K562 (cell line): Measurements from ENCODE around the gene LRP1. TPM values are rescaled to one million over a fixed set of nuclear protein-coding genes. Genes with fewer than 3 reads are reported as not detected.

Experiments
- ATAC-seq: fragments of 200-7000 bp; cut with Tn5 transposase; 3 replicates; pipeline ENCODE4 v1.9.1; 2020; ENCODE audit warnings: moderate library complexity
- BruUV-seq: library from RNA; stranded (reverse); fragments of 400-500 nt; replicated peaks from 2 replicates; lab custom pipeline; 2021; lab: Mats Ljungman, UMichigan
- CTCF ChIA-PET: fragments of 300-600 bp; formaldehyde crosslinking; extraction: SDS; loops from one replicate; lab custom pipeline; 2021; ENCODE audit warnings: low intra/inter-chr PET ratio; lab: Yijun Ruan, JAX
- POLR2A ChIA-PET: fragments of 300-600, 350-650 bp; sonication (Branson Sonifier 250); formaldehyde crosslinking; extraction: SDS; loops from one replicate; lab custom pipeline; 2021; ENCODE audit warnings: antibody characterized with exemption, inconsistent platforms; lab: Yijun Ruan, JAX
- DNase-seq, 4 experiments: peaks; one replicate each; pipeline versions ENCODE4 v3.0.0 to v3.0.0-alpha.2; 2011 to 2018; ENCODE audit warnings: low spot score in 3 of 4, mixed read lengths in 3 of 4; ENCODE audit errors: extremely low read depth in 1 of 4
- FAIRE-seq: peaks from 2 replicates; lab custom pipeline; 2011; peaks lifted over from hg19 to GRCh38; lab: Jason Lieb, UNC
- H2AFZ ChIP-seq: 2 replicates; pipeline ENCODE4 v1.6.0; 2011; ENCODE audit warnings: low read depth, low read length, control low read depth, inconsistent platforms
- H3K27ac ChIP-seq: fragments of 200-600 bp; 3 replicates; pipeline ENCODE4 v1.8.0; 2011; ENCODE audit warnings: low read depth, mild to moderate bottlenecking, control low read depth, inconsistent platforms, low read length, moderate library complexity, mixed read lengths; ENCODE audit errors: extremely low read depth
- H3K27me3 ChIP-seq, 2 experiments: fragments of 300-600 bp in 1 of 2; 2 replicates in 1 of 2; 3 replicates in 1 of 2; pipeline versions ENCODE4 v1.6.0 to v1.8.0; 2011; ENCODE audit warnings: inconsistent platforms in 2 of 2, low read length in 2 of 2, mild to moderate bottlenecking in 1 of 2, mixed read lengths in 1 of 2, moderate library complexity in 1 of 2; ENCODE audit not compliant: control insufficient read depth in 2 of 2, insufficient read depth in 2 of 2
- H3K36me3 ChIP-seq: fragments of 300-600 bp; 3 replicates; pipeline ENCODE4 v1.8.0; 2011; ENCODE audit warnings: mild to moderate bottlenecking, low read length, inconsistent platforms; ENCODE audit not compliant: control insufficient read depth, insufficient read depth
- H3K4me1 ChIP-seq, 2 experiments: fragments of 200-600 bp in 1 of 2; replicated peaks in 1 of 2; 2 replicates in 1 of 2; 3 replicates in 1 of 2; pipeline versions ENCODE4 v1.5.1 to v1.8.0; 2011; ENCODE audit warnings: inconsistent platforms in 2 of 2, low read length in 2 of 2, mild to moderate bottlenecking in 1 of 2, mixed read lengths in 1 of 2, moderate library complexity in 1 of 2; ENCODE audit not compliant: control insufficient read depth in 2 of 2, insufficient read depth in 2 of 2
- H3K4me2 ChIP-seq: 2 replicates; pipeline ENCODE4 v1.6.1; 2011; ENCODE audit warnings: low read length, control low read depth, inconsistent platforms, mixed read lengths; ENCODE audit not compliant: insufficient read depth
- H3K4me3 ChIP-seq: fragments of 200-600 bp; sonication (generic), shearing (Covaris generic); 2 replicates; pipeline ENCODE4 v1.5.1; 2016; ENCODE audit warnings: control low read depth, inconsistent platforms
- H3K79me2 ChIP-seq: fragments of 200-600 bp; 3 replicates; pipeline ENCODE4 v1.8.0; 2011; ENCODE audit warnings: low read length, inconsistent platforms; ENCODE audit not compliant: control insufficient read depth, insufficient read depth
- H3K9ac ChIP-seq, 2 experiments: 2 replicates each; pipeline versions ENCODE4 v1.6.0 to v1.6.1; 2011; ENCODE audit warnings: low read depth in 2 of 2, low read length in 2 of 2, control low read depth in 1 of 2, inconsistent platforms in 1 of 2, mild to moderate bottlenecking in 1 of 2, mixed read lengths in 1 of 2; ENCODE audit not compliant: insufficient read depth in 1 of 2
- H3K9me1 ChIP-seq: one replicate; pipeline ENCODE4 v1.6.0; 2011; ENCODE audit warnings: inconsistent platforms, mild to moderate bottlenecking, low read length, moderate library complexity; ENCODE audit not compliant: control insufficient read depth, insufficient read depth
- H3K9me3 ChIP-seq: replicated peaks from 2 replicates; pipeline ENCODE4 v1.5.1; 2011; ENCODE audit warnings: low read depth, low read length, inconsistent platforms; ENCODE audit not compliant: control insufficient read depth, insufficient read depth
- H4K20me1 ChIP-seq: replicated peaks from 2 replicates; pipeline ENCODE4 v1.6.1; 2011; ENCODE audit warnings: low read length, inconsistent platforms, mixed read lengths; ENCODE audit not compliant: control insufficient read depth, insufficient read depth
- HMG20A ChIP-seq: fragments of 450-650 bp; formaldehyde crosslinking; conservative IDR thresholded peaks from 2 replicates; pipeline ENCODE4 v1.4.0; 2020; ENCODE audit warnings: mild to moderate bottlenecking, mixed read lengths
- MTF1 ChIP-seq: fragments of 250-450 bp; sonication (Bioruptor Pico); IDR thresholded peaks from 2 replicates; pipeline ENCODE4 v1.9.0; 2021; ENCODE audit warnings: moderate library complexity, mild to moderate bottlenecking, inconsistent platforms, borderline replicate concordance
- POLR3A ChIP-seq: IDR thresholded peaks from 2 replicates; pipeline ENCODE4 v1.6.1; 2011; ENCODE audit warnings: borderline replicate concordance, mild to moderate bottlenecking, moderate library complexity; ENCODE audit not compliant: insufficient read length, insufficient read depth; ENCODE audit errors: extremely low read depth
- SFPQ ChIP-seq: fragments of 200-400 bp; formaldehyde crosslinking; IDR thresholded peaks from 2 replicates; pipeline ENCODE4 v1.6.1; 2017; ENCODE audit warnings: mild to moderate bottlenecking, low read depth, low read length, moderate library complexity
- ZNF274 ChIP-seq: IDR thresholded peaks from 2 replicates; pipeline ENCODE4 v1.6.1; 2011; ENCODE audit warnings: low read depth, mild to moderate bottlenecking, low read length, moderate library complexity, borderline replicate concordance
- WGBS: fragments of 100-300 bp; shearing (Covaris generic); methylation state at CpG from one replicate; pipeline ENCODE4 v1.1.6; 2016; ENCODE audit warnings: low coverage, mixed read lengths; ENCODE audit not compliant: insufficient coverage; ENCODE audit errors: missing lambda C conversion rate; 5-methylcytosine and 5-hydroxymethylcytosine counted together
- in situ Hi-C: fragments of 300-500 bp; cut with MboI; formaldehyde crosslinking; loops from 4 replicates; pipeline ENCODE4 v1.15.0; 2018; ENCODE audit warnings: inconsistent platforms, mixed read lengths
- intact Hi-C: fragments of 100-400 bp; cut with micrococcal nuclease; formaldehyde crosslinking; loops from 2 replicates; pipeline ENCODE4 v1.14.2; 2022
- polyA plus RNA-seq, 8 experiments: library from polyadenylated mRNA; depleted of rRNA in 4 of 8; stranded (reverse) in 5 of 8; unstranded in 3 of 8; fragments of >200 nt; fragmentation: Nextera tagmentation in 2 of 8; fragmentation: Illumina TruSeq in 1 of 8; extraction: Ambion mirVana in 2 of 8; extraction: Trizol in 1 of 8; gene quantifications; 2 replicates each; pipeline versions ENCODE4 v1.2.1 to v1.2.3, GENCODE V29; 2011 to 2014; ENCODE audit warnings: inconsistent platforms in 1 of 8, missing spikeins in 1 of 8
- total RNA-seq, 7 experiments: library from RNA; depleted of rRNA in 6 of 7; stranded (reverse); fragments of >200 nt in 6 of 7; fragmentation: Illumina TruSeq in 2 of 7; extraction: Trizol in 2 of 7; gene quantifications; 2 replicates each; pipeline versions ENCODE4 v1.2.1 to v1.2.3, GENCODE V29; 2011 to 2021; ENCODE audit warnings: low replicate concordance in 1 of 7
- TF ChIP-seq, protein P1 (sequence below), 2 experiments: fragments of 450-650 bp; IDR thresholded peaks; 2 replicates each; pipeline ENCODE4 v1.6.1; 2016; ENCODE audit warnings: mild to moderate bottlenecking in 2 of 2, borderline replicate concordance in 1 of 2, low read depth in 1 of 2, moderate library complexity in 1 of 2
- TF ChIP-seq, protein P2 (sequence below), 3 experiments: fragments of 200-800 bp in 1 of 3; sonication (Bioruptor generic) in 1 of 3; sonication (generic) in 1 of 3; formaldehyde crosslinking in 1 of 3; IDR thresholded peaks; 2 replicates each; pipeline versions ENCODE4 v1.6.1 to v1.8.0; 2016 to 2022; ENCODE audit warnings: mild to moderate bottlenecking in 2 of 3, missing compliant biosample characterization in 2 of 3, missing genetic modification characterization in 2 of 3, missing genetic modification reagents in 1 of 3

The LRP1 gene
- total and polyA plus RNA-seq, 9 of the 15 experiments (the other 6 are each of a cell fraction or from before 2014, with no cell fraction given): 0.04 to 0.64 (median 0.19) TPM; not detected in 2

DNA sequence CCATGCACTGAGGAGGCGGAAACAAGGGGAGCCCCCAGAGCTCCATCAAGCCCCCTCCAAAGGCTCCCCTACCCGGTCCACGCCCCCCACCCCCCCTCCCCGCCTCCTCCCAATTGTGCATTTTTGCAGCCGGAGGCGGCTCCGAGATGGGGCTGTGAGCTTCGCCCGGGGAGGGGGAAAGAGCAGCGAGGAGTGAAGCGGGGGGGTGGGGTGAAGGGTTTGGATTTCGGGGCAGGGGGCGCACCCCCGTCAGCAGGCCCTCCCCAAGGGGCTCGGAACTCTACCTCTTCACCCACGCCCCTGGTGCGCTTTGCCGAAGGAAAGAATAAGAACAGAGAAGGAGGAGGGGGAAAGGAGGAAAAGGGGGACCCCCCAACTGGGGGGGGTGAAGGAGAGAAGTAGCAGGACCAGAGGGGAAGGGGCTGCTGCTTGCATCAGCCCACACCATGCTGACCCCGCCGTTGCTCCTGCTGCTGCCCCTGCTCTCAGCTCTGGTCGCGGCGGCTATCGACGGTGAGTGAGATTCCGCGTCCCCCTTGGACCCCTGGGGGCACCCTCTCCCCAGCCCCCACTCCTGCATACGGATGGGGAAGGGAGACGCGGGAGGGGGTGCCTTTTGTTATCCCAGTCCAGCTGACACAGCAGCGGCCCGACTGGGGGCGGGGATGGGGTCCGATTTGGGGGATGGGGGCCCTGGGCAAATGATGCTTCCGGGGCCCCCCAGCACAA, 400 bp downstream of the LRP1 start:
- H3K27ac ChIP-seq: no peak overlapping the region
- H3K27me3 ChIP-seq: no peaks in the 10 kb centered on the region
- peaks cover 18 to 31% of the 10 kb centered on the region in 2 experiments for H3K4me1 ChIP-seq
- H3K9ac ChIP-seq: peak overlapping the region in 1 of 2 experiments; percentile 60; a peak in 1 of 4 replicates
- H3K9me3 ChIP-seq: peaks cover 3% of the 10 kb centered on the region
- FAIRE-seq: no peak
- H3K79me2 ChIP-seq: no peaks in the 10 kb centered on the region
- H3K9me1 ChIP-seq: no peaks in the 10 kb centered on the region
- WGBS: 20% methylated on average over 18 of the region's 35 CpGs
- H3K36me3 ChIP-seq: no peaks in the 10 kb centered on the region
- BruUV-seq: no TSS peak
- no peak for DNase-seq
- ChIA-PET POLR2A (interaction anchor here (0.7 to 1.5 kb wide), 7 partner anchors 8 to 607 kb away, joined by 3 to 6 read pairs (median 4); no protein-coding TSS in a partner anchor), CTCF (interaction anchor here (0.6 kb wide), 1 partner anchor 69 kb away, joined by 3 read pairs; no protein-coding TSS in a partner anchor)
- intact Hi-C loops: loop anchor here (10.0 kb wide), 1 partner anchor 116 kb away; no protein-coding TSS in a partner anchor
- ATAC-seq: no peak
- in situ Hi-C loops: no loop called here
- no peak overlapping the region; the same call in 1 of the 2 replicates for H3K4me2 ChIP-seq
- no peak overlapping the region for H2AFZ ChIP-seq
- no peaks in the 10 kb centered on the region for H4K20me1 ChIP-seq
- H3K4me3 ChIP-seq: peak overlapping the region; percentile 59
- TF ChIP-seq ZNF274 (no peak), SFPQ (no peak), POLR3A (no peak), HMG20A (CRISPR knock-in tag) (no peak), MTF1 (no peak)
- TF ChIP-seq, protein P1, sequence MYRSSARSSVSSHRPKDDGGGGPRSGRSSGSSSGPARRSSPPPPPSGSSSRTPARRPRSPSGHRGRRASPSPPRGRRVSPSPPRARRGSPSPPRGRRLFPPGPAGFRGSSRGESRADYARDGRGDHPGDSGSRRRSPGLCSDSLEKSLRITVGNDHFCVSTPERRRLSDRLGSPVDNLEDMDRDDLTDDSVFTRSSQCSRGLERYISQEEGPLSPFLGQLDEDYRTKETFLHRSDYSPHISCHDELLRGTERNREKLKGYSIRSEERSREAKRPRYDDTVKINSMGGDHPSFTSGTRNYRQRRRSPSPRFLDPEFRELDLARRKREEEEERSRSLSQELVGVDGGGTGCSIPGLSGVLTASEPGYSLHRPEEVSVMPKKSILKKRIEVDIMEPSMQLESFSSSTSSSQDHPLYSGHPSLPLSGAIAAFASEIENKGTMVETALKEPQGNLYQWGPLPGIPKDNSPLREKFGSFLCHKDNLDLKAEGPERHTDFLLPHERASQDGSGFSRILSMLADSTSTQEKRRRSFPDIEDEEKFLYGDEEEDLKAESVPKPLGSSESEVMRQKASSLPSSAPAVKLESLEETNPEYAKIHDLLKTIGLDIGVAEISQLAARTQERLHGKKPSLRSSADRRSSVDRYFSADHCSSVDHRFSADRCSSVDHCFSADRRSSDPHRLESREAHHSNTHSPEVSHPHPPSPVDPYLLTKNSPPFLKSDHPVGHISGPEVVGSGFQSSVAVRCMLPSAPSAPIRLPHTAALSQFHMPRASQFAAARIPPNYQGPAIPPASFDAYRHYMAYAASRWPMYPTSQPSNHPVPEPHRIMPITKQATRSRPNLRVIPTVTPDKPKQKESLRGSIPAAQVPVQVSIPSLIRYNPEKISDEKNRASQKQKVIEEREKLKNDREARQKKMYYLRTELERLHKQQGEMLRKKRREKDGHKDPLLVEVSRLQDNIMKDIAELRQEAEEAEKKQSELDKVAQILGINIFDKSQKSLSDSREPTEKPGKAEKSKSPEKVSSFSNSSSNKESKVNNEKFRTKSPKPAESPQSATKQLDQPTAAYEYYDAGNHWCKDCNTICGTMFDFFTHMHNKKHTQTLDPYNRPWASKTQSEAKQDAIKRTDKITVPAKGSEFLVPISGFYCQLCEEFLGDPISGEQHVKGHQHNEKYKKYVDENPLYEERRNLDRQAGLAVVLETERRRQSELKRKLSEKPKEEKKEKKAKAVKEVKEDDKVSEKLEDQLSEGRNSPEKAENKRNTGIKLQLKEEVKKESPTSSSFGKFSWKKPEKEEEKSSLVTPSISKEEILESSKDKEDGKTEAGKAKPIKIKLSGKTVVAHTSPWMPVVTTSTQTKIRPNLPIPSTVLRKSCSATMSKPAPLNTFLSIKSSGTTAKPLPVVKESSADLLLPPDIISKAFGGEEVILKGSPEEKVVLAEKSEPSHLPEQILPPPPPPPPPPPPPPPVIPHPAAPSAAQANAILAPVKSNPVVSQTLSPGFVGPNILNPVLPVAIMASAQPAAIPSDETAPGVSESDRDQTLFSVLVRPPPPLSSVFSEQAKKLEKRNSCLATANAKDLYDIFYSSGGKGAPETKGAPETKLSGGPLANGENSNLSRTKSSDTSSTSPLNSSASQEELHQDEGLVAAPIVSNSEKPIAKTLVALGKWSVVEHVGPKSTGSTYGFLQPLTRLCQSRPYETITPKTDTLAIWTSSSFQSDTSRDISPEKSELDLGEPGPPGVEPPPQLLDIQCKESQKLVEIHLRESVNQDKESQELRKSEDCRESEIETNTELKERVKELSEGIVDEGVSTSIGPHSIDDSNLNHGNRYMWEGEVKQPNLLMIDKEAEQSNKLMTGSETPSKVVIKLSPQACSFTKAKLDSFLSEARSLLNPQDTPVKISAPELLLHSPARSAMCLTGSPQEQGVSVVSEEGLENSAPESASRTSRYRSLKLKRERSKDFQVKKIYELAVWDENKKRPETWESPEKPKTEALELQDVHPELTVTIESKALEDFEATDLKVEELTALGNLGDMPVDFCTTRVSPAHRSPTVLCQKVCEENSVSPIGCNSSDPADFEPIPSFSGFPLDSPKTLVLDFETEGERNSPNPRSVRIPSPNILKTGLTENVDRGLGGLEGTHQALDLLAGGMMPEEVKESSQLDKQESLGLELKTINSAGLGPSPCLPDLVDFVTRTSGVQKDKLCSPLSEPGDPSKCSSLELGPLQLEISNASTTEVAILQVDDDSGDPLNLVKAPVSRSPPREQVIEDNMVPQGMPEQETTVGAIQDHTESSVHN (IDR thresholded peaks at IDR 0.05; ENCODE audit: borderline replicate concordance in 1 of 2, low read depth in 1 of 2): no peak
- TF ChIP-seq, protein P2, sequence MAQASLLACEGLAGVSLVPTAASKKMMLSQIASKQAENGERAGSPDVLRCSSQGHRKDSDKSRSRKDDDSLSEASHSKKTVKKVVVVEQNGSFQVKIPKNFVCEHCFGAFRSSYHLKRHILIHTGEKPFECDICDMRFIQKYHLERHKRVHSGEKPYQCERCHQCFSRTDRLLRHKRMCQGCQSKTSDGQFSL (CRISPR knock-in tag; IDR thresholded peaks at IDR 0.05): no peak
- TF ChIP-seq, protein P2 (tag; IDR thresholded peaks at IDR 0.05): peak in 1 of 2 experiments; percentile 71; a peak in 1 of 4 replicates
